Esophagus muscularis mucosa (tissue), 4 donors: ENCODE results near the gene PDF.

Source experiments
- CTCF ChIP-seq, 3 experiments: fragments of 200-600 bp in 2 of 3; fragments of 450-650 bp in 1 of 3; sonication (generic) in 2 of 3; IDR thresholded peaks; one replicate each; pipeline ENCODE4 v1.5.1; 2017 to 2019; ENCODE audit warnings: antibody characterized with exemption in 3 of 3, mild to moderate bottlenecking in 2 of 3, moderate library complexity in 1 of 3
- EP300 ChIP-seq: sonication (generic); formaldehyde crosslinking; IDR thresholded peaks from one replicate; pipeline ENCODE4 v1.6.1; 2017; ENCODE audit warnings: antibody characterized with exemption
- POLR2A ChIP-seq: fragments of 450-650 bp; IDR thresholded peaks from one replicate; pipeline ENCODE4 v1.6.1; 2017; ENCODE audit warnings: antibody characterized with exemption, moderate library complexity, mild to moderate bottlenecking, low read depth
- POLR2AphosphoS5 ChIP-seq, 2 donors: sonication (generic); formaldehyde crosslinking; IDR thresholded peaks; one replicate each; pipeline ENCODE4 v1.6.1; 2017; ENCODE audit warnings: antibody characterized with exemption in 2 of 2

DNA sequence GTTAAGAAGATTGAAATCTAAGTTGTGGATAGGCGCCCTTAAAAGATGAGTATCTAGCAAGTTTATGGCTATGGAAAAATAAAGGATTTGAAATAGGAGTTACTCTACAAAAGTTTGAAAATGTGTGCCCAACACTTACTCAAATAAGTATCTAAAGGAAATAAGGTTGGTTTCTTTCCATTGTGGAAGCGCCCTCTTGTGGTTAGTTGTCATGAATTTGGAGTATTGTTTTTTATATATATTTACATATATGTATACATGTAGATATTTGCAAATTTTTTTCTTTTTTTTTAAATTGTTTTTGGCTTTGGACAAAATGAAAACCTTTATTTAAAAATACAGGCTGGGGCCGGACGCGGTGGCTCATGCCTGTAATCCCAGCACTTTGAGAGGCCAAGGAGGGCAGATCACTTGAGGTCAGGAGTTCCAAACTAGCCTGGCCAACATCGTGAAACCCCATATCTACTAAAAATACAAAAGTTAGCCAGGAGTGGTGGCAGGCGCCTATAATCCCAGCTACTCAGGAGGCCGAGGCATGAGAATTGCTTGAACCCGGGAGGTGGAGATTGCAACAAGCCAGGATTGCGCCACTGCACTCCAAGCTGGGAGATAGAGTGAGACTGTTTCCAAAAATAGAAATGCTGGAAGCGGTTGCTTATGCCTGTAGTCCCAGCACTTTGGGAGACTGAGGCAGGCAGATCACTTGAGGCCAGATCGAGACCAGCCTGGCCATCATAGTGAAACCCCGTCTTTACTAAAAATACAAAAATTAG, 43.3 kb downstream of the PDF start:
- peak; percentile 61 to 70 (median 65) for TF ChIP-seq CTCF (IDR thresholded peaks at IDR 0.05)
- no peak for TF ChIP-seq POLR2A
- no peak for TF ChIP-seq EP300
- peak in 1 of 2 donors; percentile 8 for TF ChIP-seq POLR2AphosphoS5 (IDR thresholded peaks at IDR 0.05)
